Activated T-cell treated with anti-CD3 and anti-CD28 coated beads for 48 hours (primary cell): ENCODE results near the gene GPR39.
"Not testable (repeated sequence)": the region's sequence is repeated elsewhere in the genome, so short reads cannot be mapped to it uniquely, and the experiment has no call there.

Experiments used
- DNase-seq: peaks from one replicate; pipeline ENCODE4 v3.0.0-alpha.2; 2020; ENCODE audit warnings: low read depth

GPR39 gene

DNA sequence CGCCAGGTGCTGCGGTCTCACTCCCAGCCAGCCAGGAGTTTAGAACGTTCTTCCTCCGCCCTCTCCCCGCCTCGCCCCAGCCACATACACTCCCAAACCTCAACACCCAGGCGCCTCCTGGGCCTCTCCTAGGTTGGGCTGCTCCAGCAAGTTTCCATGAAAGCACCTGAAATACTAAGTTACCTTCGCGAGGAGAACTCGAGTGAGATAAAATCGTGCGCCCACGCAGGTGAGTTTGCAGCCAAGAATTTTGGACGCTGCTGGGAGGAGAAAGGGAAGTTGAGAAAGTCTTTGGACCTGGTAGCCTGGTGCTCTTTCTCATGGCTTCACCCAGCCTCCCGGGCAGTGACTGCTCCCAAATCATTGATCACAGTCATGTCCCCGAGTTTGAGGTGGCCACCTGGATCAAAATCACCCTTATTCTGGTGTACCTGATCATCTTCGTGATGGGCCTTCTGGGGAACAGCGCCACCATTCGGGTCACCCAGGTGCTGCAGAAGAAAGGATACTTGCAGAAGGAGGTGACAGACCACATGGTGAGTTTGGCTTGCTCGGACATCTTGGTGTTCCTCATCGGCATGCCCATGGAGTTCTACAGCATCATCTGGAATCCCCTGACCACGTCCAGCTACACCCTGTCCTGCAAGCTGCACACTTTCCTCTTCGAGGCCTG lies at the start of gene GPR39:
GPR39 (plus strand) TSS at position 83 of the 673 bp plus-strand sequence.
- DNase-seq = no peak

DNA sequence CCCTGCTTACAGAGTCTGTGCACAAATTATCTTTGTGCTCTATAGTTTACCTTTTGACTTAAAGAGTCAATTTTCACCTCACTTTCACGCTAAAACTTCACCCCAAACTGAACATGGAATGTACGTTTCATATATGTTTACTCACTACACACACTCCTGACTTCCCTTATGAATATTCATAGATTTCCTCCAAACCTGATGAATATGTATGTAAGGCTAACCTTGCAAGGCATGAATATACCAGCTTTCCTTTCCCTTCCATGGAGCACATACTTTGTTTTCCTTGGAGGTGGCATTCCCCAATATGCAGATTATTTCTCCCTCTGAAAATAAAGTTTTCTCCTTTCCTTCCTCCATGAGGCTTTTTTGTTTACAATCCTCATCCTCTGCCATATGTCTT lies 48.4 kb upstream of the GPR39 start:
- no peak for DNase-seq

DNA sequence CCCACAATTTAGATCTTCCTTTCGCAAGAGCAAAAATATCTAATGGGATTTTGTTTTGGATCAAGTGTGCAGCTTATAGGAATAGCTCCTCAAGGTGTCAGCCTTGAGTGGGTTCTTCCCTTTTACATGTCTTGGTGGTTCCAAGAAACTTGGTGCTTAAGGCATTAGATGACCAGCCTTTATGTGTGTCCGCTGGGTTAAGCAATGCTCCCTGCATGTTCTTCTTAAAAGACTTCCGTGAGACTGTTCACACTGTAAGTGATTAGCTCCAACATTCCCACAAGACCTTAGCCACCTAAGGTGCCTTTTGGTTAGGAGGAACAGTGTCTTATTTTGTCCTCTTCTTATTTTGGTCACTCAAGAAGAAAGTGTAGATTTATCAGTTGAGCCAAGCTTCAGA lies 44.3 kb upstream of the GPR39 start:
- no peak for DNase-seq

DNA sequence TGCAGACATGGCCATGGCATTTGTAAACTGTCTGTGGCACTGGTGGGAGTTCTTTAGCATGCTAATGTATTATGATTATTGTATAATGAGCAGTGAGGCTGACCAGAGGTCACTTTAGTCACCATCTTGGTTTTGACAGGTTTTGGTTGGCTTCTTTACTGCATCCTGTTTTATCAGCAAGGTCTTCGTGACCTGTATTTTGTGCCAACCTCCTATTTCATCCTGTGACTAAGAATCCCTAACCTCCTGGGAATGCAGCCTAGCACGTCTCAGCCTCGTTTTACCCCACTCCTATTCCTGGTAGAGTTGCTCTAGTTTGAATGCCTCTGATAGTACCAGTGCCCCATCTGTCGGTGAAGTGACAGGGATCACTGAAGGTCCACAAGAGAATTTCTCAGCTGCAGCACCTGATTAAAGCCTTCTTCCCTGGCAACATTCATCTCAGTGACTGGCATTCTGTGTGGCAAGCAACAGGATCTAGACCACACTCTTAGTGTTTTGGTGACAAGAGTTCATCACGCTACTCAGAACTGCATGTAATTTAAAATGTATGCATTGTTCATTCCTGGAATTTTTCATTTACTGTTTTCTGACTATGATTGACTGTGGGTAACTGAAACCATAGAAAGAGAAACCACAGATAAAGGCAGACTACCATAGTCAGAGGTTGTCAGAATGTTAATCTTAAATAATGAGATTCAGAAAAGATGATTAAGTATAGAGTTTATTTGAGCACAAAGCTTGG lies 43.0 kb upstream of the GPR39 start:
- no peak for DNase-seq

DNA sequence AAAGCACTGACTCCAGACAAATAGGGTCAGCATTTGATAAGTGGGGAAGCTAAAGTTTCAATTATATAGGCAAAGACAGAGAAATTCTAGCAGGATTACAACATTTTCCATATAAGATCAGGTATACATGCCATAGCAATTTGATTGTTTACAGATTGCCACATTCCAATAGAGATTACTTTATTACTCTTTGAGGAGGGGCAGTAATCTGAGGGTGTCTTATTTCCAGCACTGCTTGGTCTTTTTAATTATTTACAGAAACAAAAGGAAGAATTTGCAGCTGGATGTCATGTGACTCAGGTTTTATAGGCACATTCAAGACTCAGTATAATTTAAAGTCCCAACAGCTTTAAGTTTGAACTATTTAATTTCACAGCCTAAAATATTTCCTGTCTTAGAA lies 42.5 kb upstream of the GPR39 start:
- no peak for DNase-seq

DNA sequence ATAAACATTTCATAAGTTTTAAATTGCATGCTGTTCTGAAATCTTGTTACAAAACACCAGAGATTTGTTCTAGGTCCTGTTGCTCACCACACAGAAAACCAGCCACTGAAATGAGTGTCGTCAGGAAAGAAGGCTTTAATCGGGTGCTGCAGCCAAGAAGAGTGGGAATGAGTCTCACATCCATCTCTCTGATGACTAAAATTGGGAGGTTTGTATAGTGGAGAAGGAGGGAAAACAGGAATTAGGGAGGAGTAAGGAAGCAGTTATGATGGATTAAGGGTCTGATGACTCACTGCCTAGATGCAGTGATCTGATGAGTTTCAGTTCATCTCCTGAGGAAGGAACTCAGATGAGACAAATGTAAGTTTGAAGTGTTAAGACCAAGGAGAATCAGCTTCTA lies 42.1 kb upstream of the GPR39 start:
- no peak for DNase-seq

DNA sequence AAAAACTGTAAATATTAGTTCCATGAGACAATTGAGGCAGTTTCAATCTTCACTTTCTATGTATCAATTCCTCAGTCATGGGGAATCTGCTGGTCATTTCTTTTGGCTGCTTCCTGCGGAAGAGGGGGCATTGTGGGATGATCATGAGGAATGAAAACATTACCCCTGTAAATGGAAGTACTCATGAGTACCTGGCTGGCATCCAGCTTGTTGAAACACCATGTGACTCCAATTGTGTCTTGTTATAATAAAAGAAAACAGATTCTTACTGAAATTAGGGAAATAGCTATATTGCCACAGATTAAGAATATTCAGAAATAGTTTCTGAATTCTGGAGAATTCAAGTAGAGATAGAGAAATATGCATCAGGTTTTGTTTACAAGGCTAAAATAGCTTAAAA lies 41.6 kb upstream of the GPR39 start:
- no peak for DNase-seq

DNA sequence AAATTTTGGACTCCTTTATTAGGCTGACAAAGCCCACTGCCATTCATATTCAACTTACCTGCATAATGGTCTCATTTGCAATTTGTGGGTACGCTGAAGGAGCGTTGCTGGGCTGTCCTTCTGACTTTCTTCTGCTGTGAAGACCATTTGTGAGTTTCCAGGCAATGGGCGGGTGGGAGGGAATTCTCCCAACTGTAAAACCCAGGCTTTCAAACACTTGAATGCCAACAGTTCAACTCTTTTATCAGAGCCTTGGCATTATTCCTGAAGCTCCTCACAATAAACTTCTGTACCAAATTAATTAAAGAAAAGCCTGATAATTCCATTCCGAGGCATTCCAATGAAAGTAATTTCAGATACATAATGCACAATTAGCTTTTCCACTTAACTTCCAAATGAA lies 35.2 kb upstream of the GPR39 start:
- DNase-seq = no peak

DNA sequence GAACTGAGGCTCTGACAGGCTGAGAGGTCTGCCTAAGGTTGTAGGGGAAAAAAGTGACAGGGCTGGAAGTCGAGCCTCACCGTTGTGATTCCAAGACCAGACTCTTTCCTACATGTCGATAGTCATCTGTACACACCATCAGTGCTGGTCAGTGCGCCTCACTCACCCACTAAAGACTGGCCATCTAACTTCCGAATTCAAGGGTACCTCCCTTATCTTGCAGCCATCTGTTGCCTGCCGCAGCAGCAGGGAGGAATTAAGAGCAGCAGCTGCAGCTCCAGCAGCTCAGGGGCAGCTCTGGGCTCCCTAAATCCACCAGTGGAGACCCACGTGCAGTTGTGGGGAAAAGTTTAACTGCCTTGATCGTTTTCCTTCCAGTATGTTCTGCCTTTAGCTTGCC lies 32.6 kb upstream of the GPR39 start:
- no peak for DNase-seq

DNA sequence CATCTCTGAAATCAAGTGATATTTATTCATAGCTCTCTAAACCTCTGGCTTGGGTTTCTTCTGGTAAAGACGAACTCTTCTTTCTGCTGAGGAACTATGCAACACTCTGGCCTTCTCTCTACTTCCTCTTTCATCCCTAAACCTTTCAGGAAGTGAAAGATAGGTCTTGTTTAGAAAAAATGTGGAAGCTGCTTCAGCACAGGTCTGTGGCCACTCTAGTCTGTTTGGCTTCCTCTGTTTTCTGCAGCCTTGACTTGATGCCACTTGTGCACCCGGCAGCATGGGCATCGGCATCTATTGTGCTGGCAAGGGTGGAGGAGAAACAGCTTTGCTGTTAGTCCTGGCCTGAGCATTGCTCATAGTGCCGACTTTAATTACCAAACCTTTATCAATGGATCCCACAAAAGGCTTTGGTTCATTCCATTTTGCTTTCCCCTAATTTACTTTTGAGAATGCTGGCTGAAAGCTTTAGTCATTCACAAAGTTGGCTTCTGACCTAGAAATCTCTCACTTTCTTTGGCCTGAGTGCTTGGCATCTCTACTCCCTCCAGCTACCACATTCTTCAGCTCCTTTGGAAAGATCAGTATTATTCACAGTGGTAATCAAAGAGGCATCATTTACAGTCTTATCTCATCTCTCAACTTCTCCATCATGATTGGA lies 32.0 kb upstream of the GPR39 start:
- DNase-seq = no peak

DNA sequence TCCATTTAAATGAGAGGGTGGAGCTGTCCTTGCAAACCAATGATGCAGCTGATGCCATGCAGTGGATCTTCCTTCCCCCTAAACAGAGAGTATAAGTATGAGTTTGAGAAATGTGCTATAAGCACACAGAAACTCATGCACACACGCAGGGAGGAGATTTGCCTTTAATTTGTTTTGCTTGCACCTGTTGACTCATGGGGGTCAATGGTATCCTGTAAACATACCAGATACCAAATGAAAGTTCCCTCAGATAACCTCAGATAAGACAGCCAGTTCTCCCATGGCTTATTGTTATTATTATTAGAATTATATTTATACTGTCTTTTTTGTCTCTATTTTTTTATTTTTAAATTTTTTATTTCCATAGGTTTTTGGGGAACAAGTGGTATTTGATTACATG lies 29.5 kb upstream of the GPR39 start:
- DNase-seq = no peak

DNA sequence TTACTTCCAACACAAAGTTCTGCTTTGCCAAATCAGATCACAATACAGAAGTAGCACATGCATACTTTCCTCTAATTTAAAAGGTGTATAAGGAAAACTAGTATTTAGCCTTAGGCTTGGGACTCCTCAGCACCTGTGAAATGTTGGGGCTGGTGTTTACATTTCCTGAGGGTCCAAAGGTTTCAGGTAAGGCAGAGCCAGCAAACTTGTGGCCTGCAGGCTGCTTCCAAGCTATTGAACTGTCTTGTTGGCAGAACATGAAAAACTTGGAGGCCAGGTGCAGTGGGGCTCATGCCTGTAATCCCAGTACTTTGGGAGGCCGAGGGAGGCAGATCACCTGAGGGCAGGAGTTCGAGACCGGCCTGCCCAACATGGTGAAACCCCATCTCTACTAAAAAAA lies 26.5 kb upstream of the GPR39 start:
- no peak for DNase-seq

DNA sequence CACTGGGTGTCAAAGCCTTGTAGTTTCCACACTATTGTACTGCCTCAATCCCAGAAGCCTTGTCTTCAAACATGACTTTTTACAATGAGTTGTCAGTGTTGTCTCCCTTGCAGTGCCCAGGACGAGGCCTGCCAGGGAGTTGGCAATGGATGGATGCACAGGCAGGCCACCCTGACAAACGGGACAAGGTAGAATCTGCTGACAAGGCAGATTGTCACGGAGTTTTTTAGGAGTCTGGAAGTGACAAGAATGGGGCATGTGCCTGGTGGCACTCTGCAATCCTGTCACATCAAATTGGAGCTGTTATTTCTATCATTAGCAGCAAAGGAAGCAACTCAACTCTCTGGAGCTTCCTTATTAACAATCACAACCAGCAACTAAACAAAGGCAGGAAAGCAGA lies 25.2 kb upstream of the GPR39 start:
- DNase-seq = no peak

DNA sequence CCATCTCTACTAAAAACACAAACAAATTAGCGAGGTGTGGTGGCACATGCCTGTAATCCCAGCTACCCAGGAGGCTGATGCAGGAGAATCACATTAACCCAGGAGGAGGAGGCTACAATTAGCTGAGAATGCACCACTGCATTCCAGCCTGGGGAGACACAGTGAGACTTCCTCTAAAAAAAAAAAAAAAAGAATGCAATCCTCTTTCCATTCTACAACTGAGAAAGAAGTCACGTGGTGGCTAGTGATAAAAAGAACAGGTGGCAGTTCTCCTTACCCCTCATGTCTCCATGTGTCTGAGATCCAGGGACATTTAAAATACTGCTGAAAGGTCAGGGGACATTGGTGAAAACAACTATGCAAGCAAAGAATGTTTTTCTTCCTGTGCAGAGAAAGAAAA lies 24.4 kb upstream of the GPR39 start:
- DNase-seq = no peak

DNA sequence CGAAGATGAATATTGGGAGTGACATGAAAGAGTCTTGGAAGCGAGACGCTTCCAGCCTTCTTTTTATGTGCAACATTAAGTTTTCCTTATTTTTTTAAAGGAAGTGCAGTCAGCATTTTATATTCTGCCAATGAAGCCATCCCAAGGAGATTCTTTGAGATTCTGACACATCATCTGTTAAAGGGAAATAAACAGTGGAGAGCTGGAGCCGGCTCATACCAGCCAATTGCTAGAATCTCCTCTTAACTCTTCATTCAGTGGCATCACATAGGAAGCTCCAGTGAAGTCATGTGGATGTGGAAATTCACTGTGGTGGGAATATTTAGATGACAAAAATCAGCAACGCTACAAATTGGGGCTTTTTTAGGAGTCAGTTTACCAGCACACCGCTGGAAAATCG lies 23.7 kb upstream of the GPR39 start:
- DNase-seq = no peak

DNA sequence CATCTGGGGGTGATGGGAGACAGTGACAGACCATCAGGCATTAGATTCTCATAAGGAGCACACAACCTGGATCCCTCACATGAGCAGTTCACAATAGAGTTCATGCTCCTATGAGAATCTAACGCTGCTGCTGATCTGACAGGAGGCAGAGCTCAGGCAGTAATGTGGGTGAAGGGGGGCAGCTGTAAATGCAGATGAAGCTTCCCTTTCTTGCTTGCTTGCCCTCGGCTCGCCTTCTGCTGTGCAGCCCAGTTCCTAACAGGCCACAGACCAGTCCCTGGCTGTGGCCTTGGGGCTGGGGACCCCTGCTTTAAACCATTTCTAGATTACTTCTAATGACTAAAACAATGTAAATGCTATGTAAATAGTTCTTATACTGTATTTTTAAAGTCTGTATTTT lies 19.6 kb upstream of the GPR39 start:
- not testable (repeated sequence) for DNase-seq

DNA sequence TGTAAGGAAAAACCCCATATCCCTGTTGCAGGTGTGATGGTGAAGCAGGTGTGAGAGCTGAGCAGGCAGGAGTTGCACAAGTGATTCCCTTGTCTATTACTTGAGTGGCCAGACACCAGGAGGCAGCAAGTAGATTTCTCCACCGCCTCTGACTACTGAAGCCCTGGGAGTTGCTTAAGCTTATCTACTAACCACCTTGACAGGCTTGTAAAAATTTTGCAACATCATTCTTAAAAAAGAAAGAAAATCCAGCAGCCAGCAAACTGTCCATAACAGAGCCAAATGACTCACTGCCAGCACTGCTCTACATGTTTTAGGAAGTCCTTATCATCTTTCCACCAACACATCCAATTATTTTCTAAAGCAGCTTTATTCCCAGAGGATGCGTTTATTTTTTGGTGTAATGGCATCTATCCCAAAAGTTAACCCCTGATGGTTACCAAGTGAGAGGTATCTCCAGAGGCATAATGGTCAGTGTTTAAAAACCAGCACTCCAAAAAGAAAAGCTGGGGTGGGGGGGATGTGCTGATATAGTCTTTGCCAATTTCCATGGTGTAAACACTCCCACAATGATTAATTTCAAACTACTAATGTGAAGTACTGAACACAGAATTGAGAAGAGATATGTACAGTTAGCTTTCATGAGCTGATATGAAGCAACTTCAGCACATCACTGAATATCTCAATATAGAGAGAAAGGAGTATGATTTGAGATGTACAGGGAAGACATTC lies 16.3 kb upstream of the GPR39 start:
- no peak for DNase-seq

DNA sequence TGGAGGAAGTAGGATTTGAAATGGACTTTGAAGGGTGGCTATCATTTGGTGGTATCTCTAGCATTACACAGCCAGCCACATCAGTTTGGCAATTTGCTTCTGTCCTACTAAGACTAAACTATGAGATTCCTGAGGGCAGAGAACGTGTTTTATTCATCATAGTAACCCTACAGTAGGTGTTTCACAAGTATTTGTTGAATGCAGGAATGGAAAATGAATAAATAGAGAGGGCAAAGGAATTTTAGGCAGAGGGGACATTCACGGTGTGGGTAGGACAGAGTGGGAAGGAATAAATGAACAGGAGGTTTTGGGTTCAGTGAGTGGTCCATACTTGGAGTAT lies 15.7 kb upstream of the GPR39 start:
- DNase-seq = no peak

DNA sequence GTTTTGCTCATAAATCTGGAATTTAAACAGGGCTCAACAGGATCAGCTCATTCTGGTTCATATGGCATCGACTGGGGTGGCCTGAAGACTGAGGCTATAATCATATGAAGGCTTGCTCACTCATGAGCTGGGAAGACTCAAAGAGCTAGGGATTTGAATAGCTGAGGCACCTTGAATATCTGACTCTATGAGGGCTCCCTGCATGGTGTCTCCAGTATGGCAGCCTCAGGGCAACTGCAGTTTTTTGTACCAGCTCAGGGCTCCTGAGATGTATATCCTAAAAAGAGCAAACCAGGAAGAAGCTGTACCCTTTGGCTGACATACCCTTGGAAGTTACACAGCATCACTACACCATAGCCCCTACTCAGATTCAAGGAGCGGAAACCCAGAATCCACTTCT lies 15.3 kb upstream of the GPR39 start:
- DNase-seq = no peak

DNA sequence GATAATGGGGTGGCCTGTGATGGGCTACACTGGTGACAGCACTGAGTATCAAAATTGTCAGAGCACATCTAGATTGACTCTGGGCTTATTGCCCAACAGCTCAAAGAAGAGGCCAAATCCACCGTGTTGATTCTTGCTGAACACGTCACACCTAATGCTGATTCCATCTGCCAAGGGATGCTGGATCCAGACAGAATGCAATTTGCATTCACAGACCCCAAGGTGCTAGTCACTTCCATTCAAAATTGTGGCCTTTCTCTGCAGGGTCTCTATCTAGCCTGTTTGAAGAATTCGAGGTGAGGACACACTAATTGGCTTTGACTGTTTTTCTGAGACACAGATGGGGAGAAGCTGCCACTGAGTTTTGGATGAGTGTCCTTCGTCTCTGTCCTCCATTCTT lies 13.5 kb upstream of the GPR39 start:
- DNase-seq = no peak

DNA sequence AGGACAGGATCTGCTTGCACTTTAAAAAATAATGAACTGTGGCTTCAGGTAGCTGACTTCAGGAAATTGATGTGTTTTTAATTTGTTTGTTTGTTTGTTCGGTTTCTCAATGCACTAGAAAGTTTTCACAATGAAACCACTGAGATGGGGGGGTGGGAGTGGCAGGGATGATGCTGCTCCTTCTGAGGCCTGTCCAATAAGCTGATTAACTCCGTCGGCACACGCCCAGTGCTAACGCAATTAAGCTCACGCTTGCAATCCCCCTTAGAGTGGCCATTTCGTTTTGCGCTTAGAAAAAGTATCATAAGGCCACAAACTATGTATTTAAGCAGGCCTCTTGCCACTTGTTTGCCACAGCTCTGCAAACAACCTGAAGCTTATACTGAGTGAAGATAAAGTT lies 12.5 kb upstream of the GPR39 start:
- no peak for DNase-seq

DNA sequence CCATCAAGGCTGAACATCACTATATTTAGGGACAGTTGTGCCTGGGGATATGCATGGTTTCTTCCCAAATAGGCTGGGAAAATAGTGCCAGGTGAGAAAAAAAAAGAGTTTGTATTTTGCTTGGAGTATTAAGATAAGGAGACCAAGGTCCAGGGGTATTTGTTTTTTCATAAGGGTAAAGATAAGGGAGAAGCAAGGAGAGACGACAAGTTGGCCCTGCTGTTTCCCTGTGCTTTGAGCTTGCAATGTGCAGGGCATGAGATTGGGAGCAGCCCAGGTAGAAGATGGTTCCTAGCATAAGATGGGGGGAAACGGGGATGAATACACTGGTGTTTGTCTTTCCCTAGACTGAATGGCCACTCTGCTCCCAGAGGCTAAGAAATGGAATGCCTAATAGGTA lies 8.8 kb upstream of the GPR39 start:
- DNase-seq = no peak

DNA sequence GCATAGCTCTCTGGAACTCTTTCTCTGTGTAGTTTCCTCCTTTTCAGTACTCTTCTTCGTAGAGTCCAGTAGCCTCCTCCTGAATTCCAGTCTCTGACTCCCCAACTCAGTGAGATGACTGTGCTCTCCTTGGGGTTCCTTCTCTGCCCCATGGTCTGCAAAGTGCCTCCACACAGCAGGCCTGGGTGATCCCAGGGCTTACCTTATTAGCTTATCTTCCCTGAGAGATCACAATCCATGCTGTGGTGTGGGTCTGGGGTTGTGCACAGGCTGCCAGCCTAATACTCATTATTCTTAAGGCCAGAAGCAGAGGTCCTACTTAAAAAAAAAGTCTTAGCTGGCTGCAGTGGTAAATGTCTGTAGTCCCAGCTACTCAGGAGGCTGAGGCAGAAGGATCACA lies 4.6 kb upstream of the GPR39 start:
- no peak for DNase-seq
